Melanocyte of skin (primary cell): ENCODE measurements around the gene SDE2. TPM values are rescaled to one million over a fixed set of nuclear protein-coding genes. Genes with fewer than 3 reads are reported as not detected.

Experiments
- small RNA-seq, 2 donors: library from RNA; depleted of rRNA; stranded (forward); fragments of <200 nt; gene quantifications; one replicate each; pipeline ENCODE3, GENCODE V24; 2012
- total RNA-seq, 2 donors: library from RNA; depleted of rRNA; stranded (reverse); fragments of >200 nt; gene quantifications; 2 replicates each; pipeline ENCODE4 v1.2.3, GENCODE V29; 2012

The SDE2 gene
- 10 to 100 TPM; 14.8 to 26.3 TPM for total RNA-seq

GRCh38 chr1:225999227-225999911, at the start of gene SDE2:
TSS of gene SDE2 (minus strand) at chr1:225999343. CDS start at chr1:225999312, 31 bp downstream.

GRCh38 chr1:225941187-225941941, 57.8 kb downstream of the SDE2 start, which contains the start of gene LEFTY2:
TSS of gene LEFTY2 (minus strand) at chr1:225941220. CDS start at chr1:225941140, 80 bp downstream.

Small RNA genes within 50 kb of the gene (small RNA-seq; reads per million reads assigned to genes)
- gene AL117348.1 (0 reads per million in 2 donors), gene NDUFA3P3 (0 reads per million in 2 donors)

Other genes starting within 250 kb of the SDE2 start
- gene SRP9, start 221.5 kb downstream of the SDE2 start, total RNA-seq: 100 to 1,000 TPM; 129 to 187 TPM
- 10 to 100 TPM; 44.4 to 56.6 TPM for gene EPHX1, start 189.2 kb downstream of the SDE2 start, total RNA-seq
- 10 to 100 TPM; 22.0 to 26.0 TPM for gene TMEM63A, start 117.0 kb downstream of the SDE2 start, total RNA-seq
- gene LEFTY1, start 110.2 kb downstream of the SDE2 start, total RNA-seq: not detected
- 10 to 100 TPM; 36.8 to 37.3 TPM for gene PYCR2, start 75.1 kb downstream of the SDE2 start, total RNA-seq
- gene LEFTY2, start 58.1 kb downstream of the SDE2 start, total RNA-seq: not detected
- gene H3-3A, start 63.4 kb upstream of the SDE2 start, total RNA-seq: 100 to 1,000 TPM; 120 to 127 TPM
- gene ACBD3, start 187.4 kb upstream of the SDE2 start, total RNA-seq: 10 to 100 TPM; 49.3 to 52.3 TPM
- gene MIXL1, start 224.3 kb upstream of the SDE2 start, total RNA-seq: under 1 TPM in 1 of 2 donors, not detected in 1; 0.33 TPM